Endothelial cell (in vitro differentiated cells): Measurements from ENCODE around the gene CORO7. TPM values are rescaled to one million over a fixed set of nuclear protein-coding genes. Genes with fewer than 3 reads are reported as not detected.

Experiments used
- DNase-seq: peaks from one replicate; pipeline ENCODE4 v3.0.0; 2021; ENCODE audit warnings: low spot score
- H3K27ac Mint-ChIP-seq: one replicate; pipeline ENCODE4 v1.8.0; 2021; ENCODE audit warnings: mixed read lengths, inconsistent platforms; ENCODE audit not compliant: unreplicated experiment
- H3K27me3 Mint-ChIP-seq: one replicate; pipeline ENCODE4 v1.8.0; 2021; ENCODE audit warnings: mild to moderate bottlenecking, moderate library complexity, mixed read lengths, inconsistent platforms; ENCODE audit not compliant: unreplicated experiment
- H3K36me3 Mint-ChIP-seq: one replicate; pipeline ENCODE4 v1.8.0; 2021; ENCODE audit warnings: mild to moderate bottlenecking, low read depth, mixed read lengths, inconsistent platforms; ENCODE audit not compliant: unreplicated experiment
- H3K4me1 Mint-ChIP-seq: one replicate; pipeline ENCODE4 v1.8.0; 2021; ENCODE audit warnings: mild to moderate bottlenecking, mixed read lengths, inconsistent platforms; ENCODE audit not compliant: unreplicated experiment
- H3K4me3 Mint-ChIP-seq: one replicate; pipeline ENCODE4 v1.8.0; 2021; ENCODE audit warnings: mild to moderate bottlenecking, mixed read lengths, inconsistent platforms; ENCODE audit not compliant: unreplicated experiment
- H3K9me3 Mint-ChIP-seq: one replicate; pipeline ENCODE4 v1.8.0; 2021; ENCODE audit warnings: mixed read lengths, inconsistent platforms; ENCODE audit not compliant: unreplicated experiment
- CTCF ChIP-seq: fragments of 200-600 bp; sonication (generic); IDR thresholded peaks from one replicate; pipeline ENCODE4 v1.5.0; 2021; ENCODE audit warnings: antibody characterized with exemption; ENCODE audit not compliant: unreplicated experiment
- total RNA-seq: library from RNA; stranded (reverse); fragmentation: NEBNext Ultra II Directional; extraction: Animal tissue kit (Norgen Biotek cat#: 25700); gene quantifications from one replicate; pipeline ENCODE4 v1.2.1, GENCODE V29; 2021; ENCODE audit not compliant: unreplicated experiment

The CORO7 gene
- total RNA-seq, 1 donor from 2014 or later, result 103 TPM

GRCh38 chr16:4339455-4339854 lies 76.9 kb downstream of the CORO7 start:
- Mint-ChIP-seq H3K4me1 (no peaks in the 10 kb centered on the region), H3K9me3 (no peaks in the 10 kb centered on the region), H3K27me3 (no peaks in the 10 kb centered on the region), H3K27ac (no peak overlapping the region), H3K4me3 (no peak overlapping the region), H3K36me3 (peaks cover 10% of the 10 kb centered on the region)
- no peak for TF ChIP-seq CTCF
- DNase-seq, result no peak

DNA sequence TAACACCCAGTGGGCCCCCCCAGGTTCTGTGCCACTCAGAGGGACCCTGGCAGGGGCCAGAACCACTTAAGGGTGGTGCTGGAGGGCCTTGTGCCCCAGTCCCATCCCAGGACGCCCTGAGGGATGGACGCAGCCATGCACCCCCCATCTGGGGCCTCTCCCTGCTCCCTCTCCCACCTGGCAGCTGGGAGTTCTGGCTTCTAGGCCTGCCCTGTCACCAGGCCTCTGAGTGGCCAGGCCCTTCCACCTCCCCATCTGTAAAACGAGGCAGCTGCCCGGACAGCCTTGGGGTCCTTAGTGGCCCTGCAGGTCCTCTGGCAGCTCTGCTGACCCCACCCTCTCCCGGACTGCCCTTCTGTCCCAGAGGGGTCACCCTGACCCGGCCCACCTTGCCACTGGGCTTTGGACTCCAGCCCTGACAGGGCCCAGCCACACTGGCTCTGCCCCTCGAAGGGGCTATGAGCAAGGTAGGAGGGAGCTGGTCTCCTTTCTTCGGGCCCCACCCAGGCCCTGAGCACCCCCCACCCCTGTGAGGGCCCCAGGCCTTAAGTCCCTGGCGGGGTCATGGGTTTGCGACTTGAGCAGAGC lies 77.6 kb downstream of the CORO7 start:
- no peaks in the 10 kb centered on the region for H3K4me1 Mint-ChIP-seq
- H3K9me3 Mint-ChIP-seq, result no peaks in the 10 kb centered on the region
- no peak overlapping the region for H3K4me3 Mint-ChIP-seq
- H3K27ac Mint-ChIP-seq, result no peak overlapping the region
- TF ChIP-seq CTCF, result no peak
- DNase-seq, result no peak
- H3K36me3 Mint-ChIP-seq, result peaks cover 8% of the 10 kb centered on the region
- H3K27me3 Mint-ChIP-seq, result no peaks in the 10 kb centered on the region

GRCh38 chr16:4338125-4338582 lies 78.2 kb downstream of the CORO7 start:
- Mint-ChIP-seq H3K9me3 (no peaks in the 10 kb centered on the region), H3K27ac (no peak overlapping the region), H3K4me1 (no peaks in the 10 kb centered on the region), H3K27me3 (peaks cover 2% of the 10 kb centered on the region), H3K4me3 (no peak overlapping the region), H3K36me3 (peaks cover 4% of the 10 kb centered on the region)
- TF ChIP-seq CTCF, result no peak
- no peak for DNase-seq

GRCh38 chr16:4337540-4338088 lies 78.8 kb downstream of the CORO7 start:
- no peak for DNase-seq
- no peaks in the 10 kb centered on the region for H3K4me1 Mint-ChIP-seq

More at GRCh38 chr16:4337540-4338088, 78.8 kb downstream of the CORO7 start:
- no peak for TF ChIP-seq CTCF
- Mint-ChIP-seq H3K27me3 (peaks cover 2% of the 10 kb centered on the region), H3K9me3 (no peaks in the 10 kb centered on the region), H3K27ac (no peak overlapping the region), H3K4me3 (no peak overlapping the region), H3K36me3 (peaks cover 4% of the 10 kb centered on the region)
